Calu3 (cell line): ENCODE data around the gene ARL17B. TPM values are rescaled to one million over a fixed set of nuclear protein-coding genes. Genes with fewer than 3 reads are reported as not detected.
A peak's percentile ranks its signal among the peaks of the same experiment; 100 is the strongest.
"Not testable (repeated sequence)": the region's sequence is repeated elsewhere in the genome, so short reads cannot be mapped to it uniquely, and the experiment has no call there.

Source experiments
- BruUV-seq: library from RNA; stranded (reverse); fragments of 400-500 nt; replicated peaks from 2 replicates; lab custom pipeline; 2021; lab: Mats Ljungman, UMichigan
- CTCF ChIA-PET: fragments of 300-600 bp; sonication (Branson Sonifier 250); formaldehyde crosslinking; loops from one replicate; lab custom pipeline; 2022; ENCODE audit warnings: antibody characterized with exemption; lab: Charles Lee
- DNase-seq: peaks from one replicate; pipeline ENCODE4 v3.0.0; 2022
- H3K27ac Mint-ChIP-seq: one replicate; pipeline ENCODE4 v1.8.0; 2022; ENCODE audit warnings: mixed read lengths; ENCODE audit not compliant: unreplicated experiment
- H3K27me3 Mint-ChIP-seq: one replicate; pipeline ENCODE4 v1.8.0; 2022; ENCODE audit warnings: mixed read lengths; ENCODE audit not compliant: unreplicated experiment
- H3K36me3 Mint-ChIP-seq: one replicate; pipeline ENCODE4 v1.8.0; 2022; ENCODE audit warnings: mild to moderate bottlenecking, moderate library complexity, mixed read lengths; ENCODE audit not compliant: insufficient read depth, unreplicated experiment
- H3K4me1 Mint-ChIP-seq: one replicate; pipeline ENCODE4 v1.8.0; 2022; ENCODE audit warnings: mild to moderate bottlenecking, low read depth, mixed read lengths; ENCODE audit not compliant: unreplicated experiment
- H3K4me3 Mint-ChIP-seq: one replicate; pipeline ENCODE4 v1.8.0; 2022; ENCODE audit warnings: mild to moderate bottlenecking, low read depth, moderate library complexity, mixed read lengths; ENCODE audit not compliant: unreplicated experiment
- H3K9me3 Mint-ChIP-seq: one replicate; pipeline ENCODE4 v1.8.0; 2022; ENCODE audit warnings: low read depth, mixed read lengths; ENCODE audit not compliant: unreplicated experiment
- CTCF ChIP-seq: fragments of 200-600 bp; IDR thresholded peaks from one replicate; pipeline ENCODE4 v1.8.0; 2022; ENCODE audit warnings: antibody characterized with exemption; ENCODE audit not compliant: unreplicated experiment
- intact Hi-C: fragments of 100-400 bp; cut with micrococcal nuclease; formaldehyde crosslinking; loops from one replicate; pipeline ENCODE4 v1.10.0; 2022; ENCODE audit not compliant: unreplicated experiment
- total RNA-seq: library from RNA; stranded (reverse); gene quantifications from 2 replicates; pipeline ENCODE4 v1.2.3, GENCODE V29; 2022

The ARL17B gene
- total RNA-seq, 1 experiment from 2014 or later: 41.7 TPM

- BruUV-seq, H3K27me3 Mint-ChIP-seq, H3K9me3 Mint-ChIP-seq: not testable (repeated sequence)
- intact Hi-C loops: loop anchor here (5.0 kb wide), 1 partner anchor 673 kb away; no protein-coding TSS in a partner anchor
- CTCF ChIA-PET: interaction anchor here (0.6 to 1.4 kb wide), 6 partner anchors 67 to 674 kb away, joined by 3 to 20 read pairs (median 3); partner anchors contain the start of gene KANSL1
- Mint-ChIP-seq H3K4me1 (peaks cover 21% of the 10 kb centered on the region), H3K27ac (peak overlapping the region; percentile 8), H3K36me3 (peaks cover 20% of the 10 kb centered on the region), H3K4me3 (peak overlapping the region; percentile 91)
- peak; percentile 83 for TF ChIP-seq CTCF
- peak; percentile 83 for DNase-seq
Measured at GRCh38 chr17:46259845-46260661, 101.5 kb downstream of the ARL17B start.

GRCh38 chr17:46256369-46256768, 105.2 kb downstream of the ARL17B start:
- CTCF ChIA-PET: interaction anchor here (0.6 kb wide), 1 partner anchor 666 kb away, joined by 5 read pairs; no protein-coding TSS in a partner anchor
- BruUV-seq, H3K27me3 Mint-ChIP-seq, intact Hi-C loops, H3K4me3 Mint-ChIP-seq, DNase-seq, H3K4me1 Mint-ChIP-seq, H3K9me3 Mint-ChIP-seq, H3K27ac Mint-ChIP-seq: not testable (repeated sequence)
- peaks cover 12% of the 10 kb centered on the region for H3K36me3 Mint-ChIP-seq

- H3K27me3 Mint-ChIP-seq, H3K27ac Mint-ChIP-seq, intact Hi-C loops, H3K36me3 Mint-ChIP-seq, H3K4me3 Mint-ChIP-seq, DNase-seq, BruUV-seq, H3K9me3 Mint-ChIP-seq, CTCF ChIA-PET, H3K4me1 Mint-ChIP-seq: not testable (repeated sequence)
Measured at GRCh38 chr17:46254215-46254614, 107.4 kb downstream of the ARL17B start.

GRCh38 chr17:46253722-46254121, 107.8 kb downstream of the ARL17B start:
- intact Hi-C loops, BruUV-seq, H3K27ac Mint-ChIP-seq, H3K9me3 Mint-ChIP-seq, H3K36me3 Mint-ChIP-seq, H3K27me3 Mint-ChIP-seq, CTCF ChIA-PET, H3K4me1 Mint-ChIP-seq, H3K4me3 Mint-ChIP-seq: not testable (repeated sequence)
- peak; percentile 94 for TF ChIP-seq CTCF
- DNase-seq: peak; percentile 93

- H3K9me3 Mint-ChIP-seq, H3K27me3 Mint-ChIP-seq, H3K4me1 Mint-ChIP-seq, H3K4me3 Mint-ChIP-seq, BruUV-seq, DNase-seq, H3K36me3 Mint-ChIP-seq, intact Hi-C loops, H3K27ac Mint-ChIP-seq: not testable (repeated sequence)
- CTCF ChIA-PET: interaction anchor here (0.6 kb wide), 1 partner anchor 659 kb away, joined by 5 read pairs; no protein-coding TSS in a partner anchor
Measured at GRCh38 chr17:46252804-46253203, 108.8 kb downstream of the ARL17B start.

GRCh38 chr17:46249153-46249552, 112.4 kb downstream of the ARL17B start:
- H3K4me1 Mint-ChIP-seq, H3K9me3 Mint-ChIP-seq, intact Hi-C loops, H3K4me3 Mint-ChIP-seq, CTCF ChIA-PET, H3K36me3 Mint-ChIP-seq, H3K27ac Mint-ChIP-seq, DNase-seq, H3K27me3 Mint-ChIP-seq, BruUV-seq: not testable (repeated sequence)

GRCh38 chr17:46244949-46245768, 116.4 kb downstream of the ARL17B start:
- CTCF ChIA-PET: interaction anchor here (0.6 kb wide), 1 partner anchor 645 kb away, joined by 6 read pairs; no protein-coding TSS in a partner anchor
- H3K36me3 Mint-ChIP-seq, DNase-seq, H3K4me3 Mint-ChIP-seq, H3K4me1 Mint-ChIP-seq, intact Hi-C loops, H3K9me3 Mint-ChIP-seq, H3K27me3 Mint-ChIP-seq, H3K27ac Mint-ChIP-seq, BruUV-seq: not testable (repeated sequence)
